GM12878 (cell line): ENCODE data around the gene FDXACB1. TPM values are rescaled to one million over a fixed set of nuclear protein-coding genes. Genes with fewer than 3 reads are reported as not detected.

Experiments
- ATAC-seq: fragments of 200-7000 bp; cut with Tn5 transposase; 3 replicates; pipeline ENCODE4 v1.9.1; 2020; ENCODE audit warnings: mild to moderate bottlenecking, moderate library complexity
- BruUV-seq: library from RNA; stranded (reverse); fragments of 400-500 nt; replicated peaks from 2 replicates; lab custom pipeline; 2021; lab: Mats Ljungman, UMichigan
- CTCF ChIA-PET: fragments of 300-600 bp; sonication (Branson Sonifier 250); formaldehyde crosslinking; extraction: SDS; loops from one replicate; lab custom pipeline; 2021; ENCODE audit warnings: inconsistent platforms; lab: Yijun Ruan, JAX
- POLR2A ChIA-PET: fragments of 350-600 bp; formaldehyde crosslinking; extraction: SDS; loops from one replicate; lab custom pipeline; 2021; ENCODE audit warnings: inconsistent platforms; lab: Charles Lee
- RAD21 ChIA-PET: fragments of 300-600 bp; sonication (Branson Sonifier 250); formaldehyde crosslinking; loops from one replicate; lab custom pipeline; 2023; ENCODE audit warnings: antibody characterized with exemption; ENCODE audit not compliant: unreplicated experiment; lab: Charles Lee
- SMC1A ChIA-PET: fragments of 300-600 bp; sonication (Branson Sonifier 250); formaldehyde crosslinking; loops from one replicate; lab custom pipeline; 2023; ENCODE audit not compliant: unreplicated experiment, uncharacterized antibody; lab: Charles Lee
- DNase-seq: peaks from one replicate; pipeline ENCODE4 v3.0.0-alpha.2; 2011; ENCODE audit warnings: low read depth, low spot score
- FAIRE-seq: peaks from 3 replicates; lab custom pipeline; 2011; peaks lifted over from hg19 to GRCh38; lab: Jason Lieb, UNC
- H2AFZ ChIP-seq: 2 replicates; pipeline ENCODE4 v1.6.0; 2011; ENCODE audit warnings: low read depth, low read length, control low read depth; ENCODE audit not compliant: control insufficient read depth
- H3K27ac ChIP-seq: 2 replicates; pipeline ENCODE4 v1.5.1; 2011; ENCODE audit warnings: control low read depth; ENCODE audit not compliant: control insufficient read depth, insufficient read depth
- H3K27me3 ChIP-seq, 2 experiments: replicated peaks in 1 of 2; 2 replicates each; pipeline versions ENCODE4 v1.6.0 to v1.6.1; 2011; ENCODE audit warnings: low read length in 1 of 2; ENCODE audit not compliant: control insufficient read depth in 2 of 2, insufficient read depth in 2 of 2
- H3K36me3 ChIP-seq, 2 experiments: 2 replicates each; pipeline ENCODE4 v1.5.1; 2011; ENCODE audit warnings: low read length in 1 of 2; ENCODE audit not compliant: control insufficient read depth in 2 of 2, insufficient read depth in 2 of 2
- H3K4me1 ChIP-seq: 2 replicates; pipeline ENCODE4 v1.6.1; 2011; ENCODE audit warnings: mild to moderate bottlenecking, low read length, moderate library complexity, mixed read lengths; ENCODE audit not compliant: control insufficient read depth, insufficient read depth
- H3K4me2 ChIP-seq: 2 replicates; pipeline ENCODE4 v1.6.0; 2011; ENCODE audit warnings: control low read depth; ENCODE audit not compliant: control insufficient read depth, insufficient read depth
- H3K4me3 ChIP-seq: fragments of 200-600 bp; sonication (generic); 2 replicates; pipeline ENCODE4 v1.5.1; 2016
- H3K79me2 ChIP-seq: 2 replicates; pipeline ENCODE4 v1.6.0; 2011; ENCODE audit warnings: low read length; ENCODE audit not compliant: control insufficient read depth, insufficient read depth
- H3K9ac ChIP-seq: 2 replicates; pipeline ENCODE4 v1.8.0; 2011; ENCODE audit warnings: low read length, control low read depth, mixed read lengths; ENCODE audit not compliant: control insufficient read depth, insufficient read depth
- H3K9me3 ChIP-seq: replicated peaks from 3 replicates; pipeline ENCODE4 v1.5.1; 2011; ENCODE audit warnings: mild to moderate bottlenecking, low read length; ENCODE audit not compliant: control insufficient read depth, insufficient read depth
- H4K20me1 ChIP-seq: 2 replicates; pipeline ENCODE4 v1.6.0; 2011; ENCODE audit not compliant: control insufficient read depth, insufficient read depth
- BACH1 ChIP-seq: fragments of 450-650 bp; IDR thresholded peaks from 2 replicates; pipeline ENCODE4 v1.6.1; 2017; ENCODE audit warnings: mild to moderate bottlenecking, borderline replicate concordance
- CUX1 ChIP-seq: IDR thresholded peaks from 2 replicates; pipeline ENCODE4 v1.6.1; 2012; ENCODE audit warnings: improper control_type of control experiment, low read depth, low read length; ENCODE audit not compliant: insufficient replicate concordance
- ELK1 ChIP-seq: IDR thresholded peaks from 2 replicates; pipeline ENCODE4 v1.6.1; 2012; ENCODE audit warnings: low read depth, low read length, improper control_type of control experiment
- EP300 ChIP-seq, 2 experiments: fragments of 150-350 bp in 1 of 2; IDR thresholded peaks; 2 replicates each; pipeline ENCODE4 v1.6.1; 2011 to 2012; ENCODE audit warnings: low read depth in 2 of 2, low read length in 2 of 2, borderline replicate concordance in 1 of 2, improper control_type of control experiment in 1 of 2, inconsistent platforms in 1 of 2; ENCODE audit not compliant: control insufficient read depth in 1 of 2
- MTA2 ChIP-seq: fragments of 450-650 bp; IDR thresholded peaks from 2 replicates; pipeline ENCODE4 v1.6.1; 2016; ENCODE audit warnings: low read depth, mild to moderate bottlenecking, moderate library complexity
- NFYB ChIP-seq: IDR thresholded peaks from 2 replicates; pipeline ENCODE4 v1.6.1; 2011; ENCODE audit warnings: low read depth, mild to moderate bottlenecking, low read length, improper control_type of control experiment, moderate library complexity; ENCODE audit not compliant: insufficient read depth
- PML ChIP-seq: IDR thresholded peaks from 2 replicates; pipeline ENCODE4 v1.6.1; 2012; ENCODE audit warnings: low read length, inconsistent platforms
- POU2F2 ChIP-seq: IDR thresholded peaks from 3 replicates; pipeline ENCODE4 v1.6.1; 2011; ENCODE audit warnings: low read depth, mild to moderate bottlenecking, low read length, borderline replicate concordance
- SRF ChIP-seq, 2 experiments: IDR thresholded peaks; 2 replicates each; pipeline ENCODE4 v1.6.1; 2011; ENCODE audit warnings: low read depth in 2 of 2, low read length in 2 of 2, mild to moderate bottlenecking in 1 of 2, moderate library complexity in 1 of 2
- ZNF207 ChIP-seq: fragments of 450-650 bp; IDR thresholded peaks from 2 replicates; pipeline ENCODE4 v1.6.1; 2014; ENCODE audit warnings: antibody characterized with exemption, mild to moderate bottlenecking, borderline replicate concordance
- in situ Hi-C: fragments of 300-500 bp; cut with MboI; formaldehyde crosslinking; loops from 9 replicates; pipeline ENCODE4 v1.14.3; 2018; ENCODE audit warnings: mixed read lengths
- intact Hi-C: fragments of 100-400 bp; cut with micrococcal nuclease; formaldehyde crosslinking; loops from one replicate; pipeline ENCODE4 v1.14.2; 2022; ENCODE audit not compliant: unreplicated experiment
- polyA plus RNA-seq, 11 experiments: library from polyadenylated mRNA; depleted of rRNA in 4 of 11; unstranded in 6 of 11; stranded (reverse) in 5 of 11; fragments of >200 nt; fragmentation: Nextera tagmentation in 4 of 11; fragmentation: Illumina TruSeq in 1 of 11; extraction: Ambion mirVana in 4 of 11; extraction: Trizol in 1 of 11; gene quantifications; 1 replicate in 1 of 11; 2 replicates in 10 of 11; pipeline versions ENCODE4 v1.2.1 to v1.2.3, GENCODE V29; 2011 to 2016; ENCODE audit warnings: inconsistent platforms in 2 of 11, missing spikeins in 2 of 11, low read depth in 1 of 11
- total RNA-seq, 4 experiments: library from RNA; depleted of rRNA in 3 of 4; stranded (reverse); fragments of >200 nt in 3 of 4; fragmentation: Illumina TruSeq in 1 of 4; extraction: Trizol in 1 of 4; gene quantifications; 2 replicates each; pipeline versions ENCODE4 v1.2.1 to v1.2.3, GENCODE V29; 2013 to 2021
- TF ChIP-seq, protein P1 (sequence below): fragments of 450-650 bp; formaldehyde crosslinking; IDR thresholded peaks from 2 replicates; pipeline ENCODE4 v1.4.0; 2020; ENCODE audit warnings: mild to moderate bottlenecking, moderate library complexity
- TF ChIP-seq, protein P2 (sequence below): IDR thresholded peaks from 2 replicates; pipeline ENCODE4 v1.6.1; 2011; ENCODE audit warnings: low read depth, mild to moderate bottlenecking, low read length, moderate library complexity, borderline replicate concordance; ENCODE audit errors: extremely low read depth

FDXACB1 gene
- total and polyA plus RNA-seq, 10 of the 15 experiments (the other 5 are each of a cell fraction or from before 2014, with no cell fraction given): 7.4 to 13.3 (median 9.7) TPM

DNA sequence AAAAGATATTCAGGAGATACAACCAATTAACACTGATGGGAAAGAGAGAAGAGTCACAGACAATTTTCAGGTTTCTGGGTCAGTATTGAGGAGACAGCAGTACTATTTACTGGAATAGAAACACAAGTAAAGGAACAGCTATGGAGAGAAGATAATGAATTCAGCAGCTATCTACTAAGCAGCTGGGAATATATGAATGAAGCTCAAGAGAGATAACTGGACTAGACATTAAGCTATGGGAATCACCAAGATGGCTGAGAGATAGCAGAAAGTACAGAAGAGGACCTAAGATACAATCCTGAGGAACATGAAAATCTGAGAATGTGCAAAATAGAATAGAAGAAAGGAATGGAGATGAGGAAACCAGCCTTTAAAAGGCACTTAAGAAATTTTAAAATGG, 23.5 kb downstream of the FDXACB1 start:
- Histone ChIP-seq H3K9me3 (no peaks in the 10 kb centered on the region), H3K79me2 (no peaks in the 10 kb centered on the region), H3K4me1 (no peaks in the 10 kb centered on the region), H4K20me1 (no peaks in the 10 kb centered on the region), H2AFZ (no peak overlapping the region), H3K27ac (no peak overlapping the region), H3K4me3 (no peak overlapping the region), H3K4me2 (no peak overlapping the region), H3K9ac (no peak overlapping the region), H3K36me3 (peaks cover 0 to 6% of the 10 kb centered on the region in 2 experiments; a peak in 3 of 4 replicates), H3K27me3 (no peaks in the 10 kb centered on the region)
- intact Hi-C loops (no loop called here), in situ Hi-C loops (no loop called here)
- ChIA-PET CTCF (interaction anchor here (1.0 to 1.9 kb wide), 3 partner anchors 10 to 79 kb away, joined by 4 to 5 read pairs (median 5); no protein-coding TSS in a partner anchor), SMC1A (interaction anchor here (0.8 to 1.3 kb wide), 2 partner anchors 23 to 251 kb away, joined by 3 read pairs; no protein-coding TSS in a partner anchor), POLR2A (interaction anchor here (0.7 kb wide), 1 partner anchor 760 kb away, joined by 8 read pairs; no protein-coding TSS in a partner anchor), RAD21 (interaction anchor here (0.6 to 1.0 kb wide), 2 partner anchors 59 to 267 kb away, joined by 3 to 6 read pairs; no protein-coding TSS in a partner anchor)
- no peak for FAIRE-seq
- BruUV-seq: no TSS peak
- ATAC-seq: no peak
- no peak for DNase-seq
- TF ChIP-seq POU2F2 (no peak), PML (no peak), EP300 (IDR thresholded peaks at IDR 0.05; ENCODE audit: borderline replicate concordance in 1 of 2, control insufficient read depth in 1 of 2, low read depth in 2 of 2, low read length in 2 of 2) (no peak), NFYB (no peak), ZNF207 (no peak), BACH1 (no peak), MTA2 (no peak), ELK1 (no peak), SRF (IDR thresholded peaks at IDR 0.05; ENCODE audit: low read depth in 2 of 2, low read length in 2 of 2) (no peak), CUX1 (no peak)
- TF ChIP-seq, protein P1, sequence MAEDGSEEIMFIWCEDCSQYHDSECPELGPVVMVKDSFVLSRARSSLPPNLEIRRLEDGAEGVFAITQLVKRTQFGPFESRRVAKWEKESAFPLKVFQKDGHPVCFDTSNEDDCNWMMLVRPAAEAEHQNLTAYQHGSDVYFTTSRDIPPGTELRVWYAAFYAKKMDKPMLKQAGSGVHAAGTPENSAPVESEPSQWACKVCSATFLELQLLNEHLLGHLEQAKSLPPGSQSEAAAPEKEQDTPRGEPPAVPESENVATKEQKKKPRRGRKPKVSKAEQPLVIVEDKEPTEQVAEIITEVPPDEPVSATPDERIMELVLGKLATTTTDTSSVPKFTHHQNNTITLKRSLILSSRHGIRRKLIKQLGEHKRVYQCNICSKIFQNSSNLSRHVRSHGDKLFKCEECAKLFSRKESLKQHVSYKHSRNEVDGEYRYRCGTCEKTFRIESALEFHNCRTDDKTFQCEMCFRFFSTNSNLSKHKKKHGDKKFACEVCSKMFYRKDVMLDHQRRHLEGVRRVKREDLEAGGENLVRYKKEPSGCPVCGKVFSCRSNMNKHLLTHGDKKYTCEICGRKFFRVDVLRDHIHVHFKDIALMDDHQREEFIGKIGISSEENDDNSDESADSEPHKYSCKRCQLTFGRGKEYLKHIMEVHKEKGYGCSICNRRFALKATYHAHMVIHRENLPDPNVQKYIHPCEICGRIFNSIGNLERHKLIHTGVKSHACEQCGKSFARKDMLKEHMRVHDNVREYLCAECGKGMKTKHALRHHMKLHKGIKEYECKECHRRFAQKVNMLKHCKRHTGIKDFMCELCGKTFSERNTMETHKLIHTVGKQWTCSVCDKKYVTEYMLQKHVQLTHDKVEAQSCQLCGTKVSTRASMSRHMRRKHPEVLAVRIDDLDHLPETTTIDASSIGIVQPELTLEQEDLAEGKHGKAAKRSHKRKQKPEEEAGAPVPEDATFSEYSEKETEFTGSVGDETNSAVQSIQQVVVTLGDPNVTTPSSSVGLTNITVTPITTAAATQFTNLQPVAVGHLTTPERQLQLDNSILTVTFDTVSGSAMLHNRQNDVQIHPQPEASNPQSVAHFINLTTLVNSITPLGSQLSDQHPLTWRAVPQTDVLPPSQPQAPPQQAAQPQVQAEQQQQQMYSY (CRISPR knock-in tag): no peak
- TF ChIP-seq, protein P2, sequence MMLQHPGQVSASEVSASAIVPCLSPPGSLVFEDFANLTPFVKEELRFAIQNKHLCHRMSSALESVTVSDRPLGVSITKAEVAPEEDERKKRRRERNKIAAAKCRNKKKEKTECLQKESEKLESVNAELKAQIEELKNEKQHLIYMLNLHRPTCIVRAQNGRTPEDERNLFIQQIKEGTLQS: no peak
